ENCODE results near the gene PALD1.
A peak's percentile ranks its signal among the peaks of the same experiment; 100 is the strongest.

The PALD1 gene

DNA sequence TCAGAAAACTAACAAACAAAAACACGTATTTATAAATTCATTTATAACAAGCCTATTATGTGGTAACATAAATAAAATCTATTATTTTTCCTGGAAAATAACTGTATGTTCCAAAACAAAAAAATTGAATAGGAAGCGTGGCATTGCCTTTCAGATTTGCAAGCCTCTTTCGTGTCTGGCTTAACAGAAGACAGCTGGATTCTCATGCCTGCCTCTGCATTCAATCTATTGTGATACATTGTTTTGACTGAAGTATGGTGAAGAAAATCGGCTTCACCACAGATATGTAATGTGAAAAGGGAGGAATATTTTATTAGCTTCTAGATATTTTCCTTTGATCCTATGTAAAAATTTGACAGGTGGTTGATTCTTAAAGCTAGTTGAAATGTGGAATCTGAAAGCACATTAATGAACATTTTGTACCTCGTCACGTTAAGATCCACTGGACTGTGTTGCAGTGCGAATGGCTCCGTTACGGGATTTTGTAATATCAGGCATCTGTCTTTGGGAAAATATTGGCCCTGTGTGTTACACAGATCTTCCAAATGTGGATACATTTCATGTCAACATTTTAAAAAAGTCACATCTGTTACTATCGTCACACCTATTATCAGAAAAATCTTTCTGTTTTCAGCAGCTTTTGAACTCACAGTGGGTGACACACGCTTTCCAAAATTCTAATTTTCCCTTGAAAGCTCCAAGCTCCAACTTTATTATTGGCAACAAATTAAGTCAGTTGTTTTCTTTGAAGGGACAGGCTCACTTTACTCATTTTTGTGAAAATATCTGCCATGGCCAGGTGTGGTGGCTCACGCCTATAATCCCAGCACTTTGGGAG, 26.2 kb downstream of the PALD1 start:
- DNase-seq (ENCODE audit: low spot score), result no peak

- DNase-seq (ENCODE audit: low spot score), result no peak
Measured at GRCh38 chr10:70505908-70506307, 27.3 kb downstream of the PALD1 start.

DNA sequence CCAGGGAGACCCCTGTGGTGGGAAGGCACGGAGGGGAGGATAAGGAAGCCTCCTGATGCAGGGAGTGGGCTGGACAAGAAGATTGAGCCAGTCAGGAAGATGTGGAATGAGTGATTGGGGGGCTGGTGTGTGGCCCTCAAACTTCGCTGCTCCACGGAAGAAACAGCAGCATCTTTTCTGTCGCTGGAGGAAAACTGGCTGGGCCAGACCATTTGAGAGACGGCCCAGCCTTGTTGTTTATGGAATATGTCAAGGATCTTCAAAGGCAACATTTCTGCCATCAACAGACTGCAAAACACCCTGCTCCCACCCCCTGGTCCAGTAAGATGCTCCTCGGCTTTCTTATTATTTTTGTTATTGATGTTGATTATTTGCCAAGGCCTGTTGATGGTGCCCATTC, 29.4 kb downstream of the PALD1 start:
- no peak for DNase-seq (ENCODE audit: low spot score)

DNA sequence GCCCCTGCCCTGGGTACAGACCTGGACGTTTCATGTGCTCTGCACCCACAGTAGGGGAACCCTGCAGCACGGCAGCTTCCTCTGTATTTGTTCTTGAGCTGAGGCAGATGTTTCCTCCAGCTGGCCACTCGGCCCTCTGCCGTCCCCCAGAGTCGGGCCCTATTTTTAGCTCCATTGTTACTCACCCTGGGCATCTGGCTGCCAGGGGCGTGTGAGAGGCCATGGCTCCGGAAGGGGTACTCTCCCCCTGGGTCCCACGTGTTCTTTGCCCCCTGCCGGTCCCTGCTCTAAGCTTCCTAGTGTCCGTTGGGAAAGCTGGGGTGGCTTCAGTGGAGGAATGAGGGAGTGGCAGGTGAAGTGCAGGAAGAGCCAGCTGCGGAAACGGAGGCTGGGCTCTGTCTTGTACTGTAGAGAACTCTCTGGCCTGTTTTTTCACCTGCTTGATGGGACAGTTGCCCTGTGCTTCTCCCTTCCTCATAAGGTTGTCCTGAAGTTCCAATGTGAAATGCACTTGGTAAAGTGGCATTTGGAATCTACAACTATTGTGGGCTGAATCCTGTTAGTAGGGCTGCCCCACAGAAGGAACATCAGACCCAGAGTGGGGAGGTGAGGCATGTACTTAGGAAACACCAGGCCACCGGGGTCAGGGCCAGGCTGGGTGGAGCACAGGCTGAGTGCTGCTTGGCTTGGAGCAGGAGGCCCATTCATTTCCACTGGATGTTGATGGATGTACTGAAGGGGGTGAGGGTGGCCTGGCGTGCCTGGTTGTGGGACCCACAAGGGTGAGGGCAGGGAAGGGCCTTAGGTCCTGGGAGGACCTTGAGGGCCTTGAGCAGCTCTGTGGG, 30.6 kb downstream of the PALD1 start:
- DNase-seq (ENCODE audit: low spot score), result peak; percentile 67

- no peak for DNase-seq (ENCODE audit: low spot score)
Measured at GRCh38 chr10:70509757-70510147, 31.2 kb downstream of the PALD1 start.

GRCh38 chr10:70510453-70510852, 31.9 kb downstream of the PALD1 start:
- DNase-seq (ENCODE audit: low spot score), result no peak

GRCh38 chr10:70510904-70511303, 32.3 kb downstream of the PALD1 start:
- no peak for DNase-seq (ENCODE audit: low spot score)

GRCh38 chr10:70512149-70512639, 33.6 kb downstream of the PALD1 start:
- DNase-seq (ENCODE audit: low spot score), result no peak

- no peak for DNase-seq (ENCODE audit: low spot score)
Measured at GRCh38 chr10:70513848-70514309, 35.3 kb downstream of the PALD1 start.

DNA sequence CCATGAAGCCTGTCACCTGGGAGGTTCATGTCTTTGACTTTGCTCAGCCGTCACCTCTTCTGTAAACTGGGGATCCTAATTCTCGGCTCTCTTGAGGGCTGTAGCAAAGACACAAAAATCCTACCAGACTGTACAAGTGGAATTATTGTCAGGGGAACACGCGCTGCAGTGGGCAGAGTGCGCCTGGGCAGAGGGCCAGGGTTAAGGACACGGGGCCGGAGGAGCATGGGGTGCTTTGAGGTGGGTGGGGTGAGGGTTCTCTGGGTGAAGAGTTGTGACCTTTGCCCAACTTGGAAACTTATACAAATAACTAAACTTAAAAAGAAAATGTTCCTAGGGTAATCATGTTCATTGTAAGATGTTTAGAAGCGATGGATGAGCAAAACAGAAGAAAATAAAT, 36.0 kb downstream of the PALD1 start:
- DNase-seq (ENCODE audit: low spot score), result no peak

GRCh38 chr10:70515035-70515667, 36.6 kb downstream of the PALD1 start:
- no peak for DNase-seq (ENCODE audit: low spot score)

DNA sequence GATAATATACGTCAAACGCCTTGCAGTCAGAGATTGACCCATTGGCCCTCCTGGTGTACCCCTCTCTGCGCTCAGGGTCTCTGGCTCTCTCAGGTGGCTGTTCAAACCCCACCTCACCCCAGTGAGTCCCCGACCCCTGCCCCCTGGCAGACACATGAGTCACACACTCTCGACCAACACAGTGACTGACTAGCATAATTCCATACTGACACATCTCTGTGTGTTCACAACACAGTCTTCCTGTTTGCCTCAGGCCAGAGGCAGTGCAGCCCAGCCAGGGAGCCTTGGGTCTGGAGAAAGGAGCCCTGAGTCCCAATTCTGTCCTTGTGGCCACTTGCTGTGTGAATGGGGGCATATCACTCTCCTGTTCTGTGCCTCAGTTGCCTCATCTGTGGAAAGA, 40.1 kb downstream of the PALD1 start:
- peak; percentile 61 for DNase-seq (ENCODE audit: low spot score)

GRCh38 chr10:70523057-70523456, 44.5 kb downstream of the PALD1 start:
- no peak for DNase-seq (ENCODE audit: low spot score)

GRCh38 chr10:70523549-70523948, 45.0 kb downstream of the PALD1 start:
- no peak for DNase-seq (ENCODE audit: low spot score)

DNA sequence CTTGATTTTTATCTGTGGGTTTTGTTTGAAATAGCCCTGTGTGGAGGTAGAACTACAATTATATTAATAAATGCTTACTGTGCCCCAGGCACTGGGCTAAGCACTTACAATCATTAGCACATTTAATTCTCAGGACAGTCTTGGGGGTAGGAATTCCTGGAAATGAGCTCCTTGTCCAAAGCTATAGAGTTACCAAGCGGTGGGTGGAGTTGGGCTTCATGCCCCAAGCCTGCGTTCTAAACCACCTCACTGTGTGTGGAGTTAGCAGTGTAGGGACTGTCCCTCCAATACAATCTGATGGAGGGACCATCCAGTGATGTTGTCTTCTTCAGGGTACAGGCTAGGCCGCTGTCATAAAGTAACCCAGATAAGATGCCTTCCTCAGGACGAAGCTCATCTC, 49.7 kb downstream of the PALD1 start:
- no peak for DNase-seq (ENCODE audit: low spot score)

- peak; percentile 77 for DNase-seq (ENCODE audit: low spot score)
Measured at GRCh38 chr10:70528741-70529362, 50.3 kb downstream of the PALD1 start.

- DNase-seq (ENCODE audit: low spot score), result no peak
Measured at GRCh38 chr10:70529848-70530247, 51.3 kb downstream of the PALD1 start.

GRCh38 chr10:70530315-70530714, 51.7 kb downstream of the PALD1 start:
- no peak for DNase-seq (ENCODE audit: low spot score)

GRCh38 chr10:70532554-70533188, 54.1 kb downstream of the PALD1 start:
- DNase-seq (ENCODE audit: low spot score), result no peak

GRCh38 chr10:70533189-70533558, 54.6 kb downstream of the PALD1 start:
- no peak for DNase-seq (ENCODE audit: low spot score)

- no peak for DNase-seq (ENCODE audit: low spot score)
Measured at GRCh38 chr10:70534281-70534680, 55.7 kb downstream of the PALD1 start.

DNA sequence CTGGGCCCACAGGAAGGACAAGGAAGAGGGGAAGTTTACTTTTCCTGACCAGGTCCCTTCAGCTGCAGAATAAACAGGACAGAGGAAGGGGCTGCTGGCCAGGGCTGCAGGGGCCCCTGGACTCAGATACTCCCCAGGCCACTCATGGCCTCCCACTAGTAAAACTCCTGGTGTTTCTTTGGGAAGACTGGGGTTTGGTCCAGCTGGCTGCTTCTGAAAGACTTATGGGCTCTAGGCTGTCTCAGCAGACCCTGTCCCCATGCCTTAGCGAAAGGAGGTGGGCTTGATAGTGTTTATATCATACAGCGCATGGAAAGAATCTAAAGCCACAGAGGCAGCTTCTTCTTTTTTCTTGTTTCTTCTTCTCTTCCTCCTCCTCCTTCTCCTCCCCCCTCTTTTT, 56.4 kb downstream of the PALD1 start:
- DNase-seq (ENCODE audit: low spot score), result no peak
